Upper lobe of right lung (tissue), 1 donor: Measurements from ENCODE around the gene TP53BP2. TPM values are rescaled to one million over a fixed set of nuclear protein-coding genes. Genes with fewer than 3 reads are reported as not detected.
"Not testable (repeated sequence)": the region's sequence is repeated elsewhere in the genome, so short reads cannot be mapped to it uniquely, and the experiment has no call there.

Source experiments
- ATAC-seq: fragments of 200-7000 bp; cut with Tn5 transposase; one replicate; pipeline ENCODE4 v1.9.1; 2020; ENCODE audit warnings: mild to moderate bottlenecking, moderate library complexity
- DNase-seq: peaks from one replicate; pipeline ENCODE4 v3.0.0-alpha.2; 2020
- H3K27ac ChIP-seq: fragments of 200-600 bp; one replicate; pipeline ENCODE4 v1.8.0; 2022
- H3K27me3 ChIP-seq: fragments of 200-600 bp; one replicate; pipeline ENCODE4 v1.8.0; 2022; ENCODE audit warnings: mild to moderate bottlenecking
- H3K36me3 ChIP-seq: fragments of 200-600 bp; one replicate; pipeline ENCODE4 v1.8.0; 2022
- H3K4me1 ChIP-seq: fragments of 200-600 bp; one replicate; pipeline ENCODE4 v1.8.0; 2022
- H3K4me3 ChIP-seq: fragments of 200-600 bp; one replicate; pipeline ENCODE4 v1.8.0; 2022; ENCODE audit warnings: mild to moderate bottlenecking
- H3K9me3 ChIP-seq: fragments of 200-600 bp; one replicate; pipeline ENCODE4 v1.8.0; 2022
- CTCF ChIP-seq: fragments of 200-600 bp; IDR thresholded peaks from one replicate; pipeline ENCODE4 v1.8.0; 2022; ENCODE audit warnings: antibody characterized with exemption
- intact Hi-C: fragments of 100-400 bp; cut with DNase I; formaldehyde crosslinking; loops from one replicate; pipeline ENCODE4 v1.11.0; 2022
- total RNA-seq: library from RNA; stranded (reverse); fragmentation: NEBNext Ultra II Directional; extraction: Animal tissue kit (Norgen Biotek cat#: 25700); gene quantifications from one replicate; pipeline ENCODE4 v1.2.1, GENCODE V29; 2021
- donor health status: DM: no; HTN: yes; CAD: no; lungs with severe emphysema.

The TP53BP2 gene
- total RNA-seq, 1 donor from 2014 or later: 64.4 TPM

- ATAC-seq: no peak
- Histone ChIP-seq H3K27ac (no peak overlapping the region), H3K4me1 (peaks cover 15% of the 10 kb centered on the region), H3K9me3 (no peaks in the 10 kb centered on the region), H3K4me3 (no peak overlapping the region), H3K27me3 (no peaks in the 10 kb centered on the region), H3K36me3 (peaks cover 8% of the 10 kb centered on the region)
- TF ChIP-seq CTCF: no peak
- no peak for DNase-seq
- intact Hi-C loops: no loop called here
These were observed 25.3 kb downstream of the TP53BP2 start for GRCh38 chr1:223820515-223820858.

- no peak for TF ChIP-seq CTCF
- Histone ChIP-seq H3K27me3 (no peaks in the 10 kb centered on the region), H3K36me3 (peaks cover 8% of the 10 kb centered on the region), H3K27ac (no peak overlapping the region), H3K4me3 (no peak overlapping the region), H3K9me3 (no peaks in the 10 kb centered on the region), H3K4me1 (peaks cover 9% of the 10 kb centered on the region)
- DNase-seq (no peak), ATAC-seq (peak; percentile 58)
- intact Hi-C loops: no loop called here
These were observed 25.8 kb downstream of the TP53BP2 start for GRCh38 chr1:223819730-223820514.

GRCh38 chr1:223817265-223817664 lies 28.5 kb downstream of the TP53BP2 start:
- intact Hi-C loops, DNase-seq, H3K4me3 ChIP-seq, H3K9me3 ChIP-seq, H3K27ac ChIP-seq, H3K4me1 ChIP-seq, H3K27me3 ChIP-seq, ATAC-seq: not testable (repeated sequence)
- peaks cover 27% of the 10 kb centered on the region for H3K36me3 ChIP-seq

- H3K27me3 ChIP-seq: no peaks in the 10 kb centered on the region
- DNase-seq (no peak), ATAC-seq (peak; percentile 8)
- no peak overlapping the region for H3K4me3 ChIP-seq
- no peaks in the 10 kb centered on the region for H3K9me3 ChIP-seq
- no peak overlapping the region for H3K27ac ChIP-seq
- intact Hi-C loops: no loop called here
- H3K36me3 ChIP-seq: peaks cover 33% of the 10 kb centered on the region
- no peak for TF ChIP-seq CTCF
- H3K4me1 ChIP-seq: peaks cover 9% of the 10 kb centered on the region
These were observed 29.9 kb downstream of the TP53BP2 start for GRCh38 chr1:223815865-223816264.

- no peak for DNase-seq
- H3K27ac ChIP-seq: no peak overlapping the region
- peak; percentile 61 for ATAC-seq
- H3K9me3 ChIP-seq: no peaks in the 10 kb centered on the region
- no peak for TF ChIP-seq CTCF
- no peak overlapping the region for H3K4me3 ChIP-seq
- no peaks in the 10 kb centered on the region for H3K27me3 ChIP-seq
- peaks cover 38% of the 10 kb centered on the region for H3K36me3 ChIP-seq
- H3K4me1 ChIP-seq: peaks cover 8% of the 10 kb centered on the region
- intact Hi-C loops: no loop called here
These were observed 30.5 kb downstream of the TP53BP2 start for GRCh38 chr1:223815020-223815853.

- no peak overlapping the region for H3K4me3 ChIP-seq
- intact Hi-C loops: no loop called here
- H3K9me3 ChIP-seq: no peaks in the 10 kb centered on the region
- ATAC-seq: no peak
- H3K36me3 ChIP-seq: peaks cover 54% of the 10 kb centered on the region
- H3K27me3 ChIP-seq: no peaks in the 10 kb centered on the region
- H3K27ac ChIP-seq: no peak overlapping the region
- no peak for DNase-seq
- H3K4me1 ChIP-seq: no peaks in the 10 kb centered on the region
- no peak for TF ChIP-seq CTCF
These were observed 32.1 kb downstream of the TP53BP2 start for GRCh38 chr1:223813645-223814044.
